ENCODE results near the gene FAM131C. TPM values are rescaled to one million over a fixed set of nuclear protein-coding genes. Genes with fewer than 3 reads are reported as not detected.

FAM131C gene
- total and polyA plus RNA-seq, 2 experiments from 2014 or later, result 0.71 to 1.3 TPM

GRCh38 chr1:16010837-16011236 lies 62.6 kb downstream of the FAM131C start (continued):
- TF ChIP-seq, protein P1, sequence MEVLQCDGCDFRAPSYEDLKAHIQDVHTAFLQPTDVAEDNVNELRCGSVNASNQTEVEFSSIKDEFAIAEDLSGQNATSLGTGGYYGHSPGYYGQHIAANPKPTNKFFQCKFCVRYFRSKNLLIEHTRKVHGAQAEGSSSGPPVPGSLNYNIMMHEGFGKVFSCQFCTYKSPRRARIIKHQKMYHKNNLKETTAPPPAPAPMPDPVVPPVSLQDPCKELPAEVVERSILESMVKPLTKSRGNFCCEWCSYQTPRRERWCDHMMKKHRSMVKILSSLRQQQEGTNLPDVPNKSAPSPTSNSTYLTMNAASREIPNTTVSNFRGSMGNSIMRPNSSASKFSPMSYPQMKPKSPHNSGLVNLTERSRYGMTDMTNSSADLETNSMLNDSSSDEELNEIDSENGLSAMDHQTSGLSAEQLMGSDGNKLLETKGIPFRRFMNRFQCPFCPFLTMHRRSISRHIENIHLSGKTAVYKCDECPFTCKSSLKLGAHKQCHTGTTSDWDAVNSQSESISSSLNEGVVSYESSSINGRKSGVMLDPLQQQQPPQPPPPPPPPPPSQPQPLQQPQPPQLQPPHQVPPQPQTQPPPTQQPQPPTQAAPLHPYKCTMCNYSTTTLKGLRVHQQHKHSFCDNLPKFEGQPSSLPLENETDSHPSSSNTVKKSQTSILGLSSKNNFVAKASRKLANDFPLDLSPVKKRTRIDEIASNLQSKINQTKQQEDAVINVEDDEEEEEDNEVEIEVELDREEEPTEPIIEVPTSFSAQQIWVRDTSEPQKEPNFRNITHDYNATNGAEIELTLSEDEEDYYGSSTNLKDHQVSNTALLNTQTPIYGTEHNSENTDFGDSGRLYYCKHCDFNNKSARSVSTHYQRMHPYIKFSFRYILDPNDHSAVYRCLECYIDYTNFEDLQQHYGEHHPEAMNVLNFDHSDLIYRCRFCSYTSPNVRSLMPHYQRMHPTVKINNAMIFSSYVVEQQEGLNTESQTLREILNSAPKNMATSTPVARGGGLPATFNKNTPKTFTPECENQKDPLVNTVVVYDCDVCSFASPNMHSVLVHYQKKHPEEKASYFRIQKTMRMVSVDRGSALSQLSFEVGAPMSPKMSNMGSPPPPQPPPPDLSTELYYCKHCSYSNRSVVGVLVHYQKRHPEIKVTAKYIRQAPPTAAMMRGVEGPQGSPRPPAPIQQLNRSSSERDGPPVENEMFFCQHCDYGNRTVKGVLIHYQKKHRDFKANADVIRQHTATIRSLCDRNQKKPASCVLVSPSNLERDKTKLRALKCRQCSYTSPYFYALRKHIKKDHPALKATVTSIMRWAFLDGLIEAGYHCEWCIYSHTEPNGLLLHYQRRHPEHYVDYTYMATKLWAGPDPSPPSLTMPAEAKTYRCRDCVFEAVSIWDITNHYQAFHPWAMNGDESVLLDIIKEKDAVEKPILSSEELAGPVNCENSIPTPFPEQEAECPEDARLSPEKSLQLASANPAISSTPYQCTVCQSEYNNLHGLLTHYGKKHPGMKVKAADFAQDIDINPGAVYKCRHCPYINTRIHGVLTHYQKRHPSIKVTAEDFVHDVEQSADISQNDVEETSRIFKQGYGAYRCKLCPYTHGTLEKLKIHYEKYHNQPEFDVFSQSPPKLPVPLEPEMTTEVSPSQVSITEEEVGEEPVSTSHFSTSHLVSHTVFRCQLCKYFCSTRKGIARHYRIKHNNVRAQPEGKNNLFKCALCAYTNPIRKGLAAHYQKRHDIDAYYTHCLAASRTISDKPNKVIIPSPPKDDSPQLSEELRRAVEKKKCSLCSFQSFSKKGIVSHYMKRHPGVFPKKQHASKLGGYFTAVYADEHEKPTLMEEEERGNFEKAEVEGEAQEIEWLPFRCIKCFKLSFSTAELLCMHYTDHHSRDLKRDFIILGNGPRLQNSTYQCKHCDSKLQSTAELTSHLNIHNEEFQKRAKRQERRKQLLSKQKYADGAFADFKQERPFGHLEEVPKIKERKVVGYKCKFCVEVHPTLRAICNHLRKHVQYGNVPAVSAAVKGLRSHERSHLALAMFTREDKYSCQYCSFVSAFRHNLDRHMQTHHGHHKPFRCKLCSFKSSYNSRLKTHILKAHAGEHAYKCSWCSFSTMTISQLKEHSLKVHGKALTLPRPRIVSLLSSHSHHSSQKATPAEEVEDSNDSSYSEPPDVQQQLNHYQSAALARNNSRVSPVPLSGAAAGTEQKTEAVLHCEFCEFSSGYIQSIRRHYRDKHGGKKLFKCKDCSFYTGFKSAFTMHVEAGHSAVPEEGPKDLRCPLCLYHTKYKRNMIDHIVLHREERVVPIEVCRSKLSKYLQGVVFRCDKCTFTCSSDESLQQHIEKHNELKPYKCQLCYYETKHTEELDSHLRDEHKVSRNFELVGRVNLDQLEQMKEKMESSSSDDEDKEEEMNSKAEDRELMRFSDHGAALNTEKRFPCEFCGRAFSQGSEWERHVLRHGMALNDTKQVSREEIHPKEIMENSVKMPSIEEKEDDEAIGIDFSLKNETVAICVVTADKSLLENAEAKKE (CRISPR knock-in tag; IDR thresholded peaks at IDR 0.05), result no peak
- no peak for TF ChIP-seq ZNF331 (CRISPR knock-in tag; IDR thresholded peaks at IDR 0.05; ENCODE audit: low read depth)
- TF ChIP-seq NANOG (IDR thresholded peaks at IDR 0.05; ENCODE audit: borderline replicate concordance), result no peak

DNA sequence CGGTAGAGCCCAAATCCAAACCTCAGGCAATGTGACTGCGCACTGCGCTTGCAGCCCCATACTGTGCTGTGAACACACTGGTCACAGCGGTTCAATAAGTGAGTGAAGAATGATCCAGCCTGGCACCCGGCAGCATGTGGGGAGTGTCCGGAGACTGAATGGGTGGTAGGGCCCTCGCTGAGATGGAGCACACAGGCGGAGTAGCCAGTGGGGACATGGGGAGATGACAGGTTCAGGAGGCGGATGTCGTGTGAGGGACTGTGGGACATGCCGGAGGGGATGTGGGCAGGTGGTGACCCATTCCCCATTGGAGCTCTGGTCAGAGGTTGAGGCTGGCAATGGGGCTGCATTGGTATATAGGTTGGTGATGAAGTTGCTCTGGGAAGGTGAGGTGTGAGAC lies 63.8 kb downstream of the FAM131C start:
- Histone ChIP-seq H3K4me3 (no peak overlapping the region), H4K20me1 (replicated peaks; ENCODE audit: insufficient read depth) (no peaks in the 10 kb centered on the region), H3K79me2 (replicated peaks; ENCODE audit: insufficient read depth) (no peaks in the 10 kb centered on the region), H3K9me2 (ENCODE audit: insufficient read depth) (no peaks in the 10 kb centered on the region), H3F3A (replicated peaks; ENCODE audit: low read depth) (peaks cover 6% of the 10 kb centered on the region; the same call in 1 of the 2 replicates), H3K36me3 (ENCODE audit: insufficient read depth) (no peaks in the 10 kb centered on the region), H2AFZ (no peak overlapping the region), H3K4me1 (ENCODE audit: insufficient read depth) (peaks cover 19% of the 10 kb centered on the region), H3K27ac (ENCODE audit: low read depth) (no peak overlapping the region), H3K4me2 (no peak overlapping the region), H3K27me3 (ENCODE audit: insufficient read depth) (no peaks in the 10 kb centered on the region)
- Mint-ChIP-seq H3K36me3 (ENCODE audit: low read depth) (no peaks in the 10 kb centered on the region), H3K4me3 (no peak overlapping the region), H3K27ac (no peak overlapping the region), H3K4me1 (peaks cover 28% of the 10 kb centered on the region), H3K27me3 (ENCODE audit: insufficient read depth, low read depth, poor library complexity) (peaks cover 14% of the 10 kb centered on the region), H3K9me3 (no peaks in the 10 kb centered on the region)
- DNase-seq (ENCODE audit: low spot score), result no peak
- no peak for ATAC-seq
- no peak for TF ChIP-seq POLR2AphosphoS5 (IDR thresholded peaks at IDR 0.05; ENCODE audit: low read depth)
- no peak for TF ChIP-seq NANOG (IDR thresholded peaks at IDR 0.05; ENCODE audit: borderline replicate concordance)
- TF ChIP-seq, protein P2, sequence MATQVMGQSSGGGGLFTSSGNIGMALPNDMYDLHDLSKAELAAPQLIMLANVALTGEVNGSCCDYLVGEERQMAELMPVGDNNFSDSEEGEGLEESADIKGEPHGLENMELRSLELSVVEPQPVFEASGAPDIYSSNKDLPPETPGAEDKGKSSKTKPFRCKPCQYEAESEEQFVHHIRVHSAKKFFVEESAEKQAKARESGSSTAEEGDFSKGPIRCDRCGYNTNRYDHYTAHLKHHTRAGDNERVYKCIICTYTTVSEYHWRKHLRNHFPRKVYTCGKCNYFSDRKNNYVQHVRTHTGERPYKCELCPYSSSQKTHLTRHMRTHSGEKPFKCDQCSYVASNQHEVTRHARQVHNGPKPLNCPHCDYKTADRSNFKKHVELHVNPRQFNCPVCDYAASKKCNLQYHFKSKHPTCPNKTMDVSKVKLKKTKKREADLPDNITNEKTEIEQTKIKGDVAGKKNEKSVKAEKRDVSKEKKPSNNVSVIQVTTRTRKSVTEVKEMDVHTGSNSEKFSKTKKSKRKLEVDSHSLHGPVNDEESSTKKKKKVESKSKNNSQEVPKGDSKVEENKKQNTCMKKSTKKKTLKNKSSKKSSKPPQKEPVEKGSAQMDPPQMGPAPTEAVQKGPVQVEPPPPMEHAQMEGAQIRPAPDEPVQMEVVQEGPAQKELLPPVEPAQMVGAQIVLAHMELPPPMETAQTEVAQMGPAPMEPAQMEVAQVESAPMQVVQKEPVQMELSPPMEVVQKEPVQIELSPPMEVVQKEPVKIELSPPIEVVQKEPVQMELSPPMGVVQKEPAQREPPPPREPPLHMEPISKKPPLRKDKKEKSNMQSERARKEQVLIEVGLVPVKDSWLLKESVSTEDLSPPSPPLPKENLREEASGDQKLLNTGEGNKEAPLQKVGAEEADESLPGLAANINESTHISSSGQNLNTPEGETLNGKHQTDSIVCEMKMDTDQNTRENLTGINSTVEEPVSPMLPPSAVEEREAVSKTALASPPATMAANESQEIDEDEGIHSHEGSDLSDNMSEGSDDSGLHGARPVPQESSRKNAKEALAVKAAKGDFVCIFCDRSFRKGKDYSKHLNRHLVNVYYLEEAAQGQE (IDR thresholded peaks at IDR 0.05; ENCODE audit: unreplicated experiment), result no peak
- TF ChIP-seq ZNF331 (CRISPR knock-in tag; IDR thresholded peaks at IDR 0.05; ENCODE audit: low read depth), result no peak
- no peak for TF ChIP-seq CREB1 (CRISPR knock-in tag; IDR thresholded peaks at IDR 0.05; ENCODE audit: low read depth)
- TF ChIP-seq JUNB (IDR thresholded peaks at IDR 0.05; ENCODE audit: unreplicated experiment), result no peak
- TF ChIP-seq EZH2 (IDR thresholded peaks at IDR 0.05; ENCODE audit: low read depth, unreplicated experiment), result no peak
- no peak for TF ChIP-seq ZNF114 (CRISPR knock-in tag; IDR thresholded peaks at IDR 0.05)
- no peak for TF ChIP-seq ETS1 (IDR thresholded peaks at IDR 0.05)

Measured in GM23338 (cell line).